Ishikawa (cell line): ENCODE data around the gene REXO1.

Experiments
- CEBPB ChIP-seq: IDR thresholded peaks from 2 replicates; pipeline ENCODE4 v1.6.1; 2012
- CREB1 ChIP-seq: IDR thresholded peaks from 2 replicates; pipeline ENCODE4 v1.6.1; 2012; ENCODE audit warnings: low read depth
- EGR1 ChIP-seq: IDR thresholded peaks from 2 replicates; pipeline ENCODE4 v1.6.1; 2012
- EP300 ChIP-seq: IDR thresholded peaks from 2 replicates; pipeline ENCODE4 v1.6.1; 2012; ENCODE audit warnings: borderline replicate concordance
- FOXM1 ChIP-seq: IDR thresholded peaks from 2 replicates; pipeline ENCODE4 v1.6.1; 2012; ENCODE audit warnings: low read depth, borderline replicate concordance
- NFIC ChIP-seq: IDR thresholded peaks from 2 replicates; pipeline ENCODE4 v1.6.1; 2012
- RAD21 ChIP-seq: IDR thresholded peaks from 2 replicates; pipeline ENCODE4 v1.6.1; 2012; ENCODE audit warnings: low read depth
- TAF1 ChIP-seq: IDR thresholded peaks from 2 replicates; pipeline ENCODE4 v1.6.1; 2012; ENCODE audit warnings: low read depth, mild to moderate bottlenecking
- TCF12 ChIP-seq: IDR thresholded peaks from 2 replicates; pipeline ENCODE4 v1.6.1; 2012; ENCODE audit warnings: low read depth
- TEAD4 ChIP-seq: IDR thresholded peaks from 2 replicates; pipeline ENCODE4 v1.6.1; 2012
- YY1 ChIP-seq: IDR thresholded peaks from 2 replicates; pipeline ENCODE4 v1.6.1; 2012; ENCODE audit warnings: low read depth
- ZBTB7A ChIP-seq: IDR thresholded peaks from 2 replicates; pipeline ENCODE4 v1.6.1; 2012; ENCODE audit warnings: low read depth
- TF ChIP-seq, protein P1 (sequence below): IDR thresholded peaks from 2 replicates; pipeline ENCODE4 v1.6.1; 2012; ENCODE audit warnings: low read depth, mild to moderate bottlenecking
- TF ChIP-seq, protein P2 (sequence below): IDR thresholded peaks from 2 replicates; pipeline ENCODE4 v1.6.1; 2012
- TF ChIP-seq, protein P3 (sequence below): IDR thresholded peaks from 2 replicates; pipeline ENCODE4 v1.6.1; 2012

Gene REXO1

GRCh38 chr19:1817553-1818179, 30.6 kb downstream of the REXO1 start:
- TF ChIP-seq NFIC, result no peak
- TF ChIP-seq TCF12, result no peak
- TF ChIP-seq EGR1, result no peak
- no peak for TF ChIP-seq TEAD4
- no peak for TF ChIP-seq ZBTB7A
- TF ChIP-seq RAD21, result no peak
- TF ChIP-seq, protein P1, sequence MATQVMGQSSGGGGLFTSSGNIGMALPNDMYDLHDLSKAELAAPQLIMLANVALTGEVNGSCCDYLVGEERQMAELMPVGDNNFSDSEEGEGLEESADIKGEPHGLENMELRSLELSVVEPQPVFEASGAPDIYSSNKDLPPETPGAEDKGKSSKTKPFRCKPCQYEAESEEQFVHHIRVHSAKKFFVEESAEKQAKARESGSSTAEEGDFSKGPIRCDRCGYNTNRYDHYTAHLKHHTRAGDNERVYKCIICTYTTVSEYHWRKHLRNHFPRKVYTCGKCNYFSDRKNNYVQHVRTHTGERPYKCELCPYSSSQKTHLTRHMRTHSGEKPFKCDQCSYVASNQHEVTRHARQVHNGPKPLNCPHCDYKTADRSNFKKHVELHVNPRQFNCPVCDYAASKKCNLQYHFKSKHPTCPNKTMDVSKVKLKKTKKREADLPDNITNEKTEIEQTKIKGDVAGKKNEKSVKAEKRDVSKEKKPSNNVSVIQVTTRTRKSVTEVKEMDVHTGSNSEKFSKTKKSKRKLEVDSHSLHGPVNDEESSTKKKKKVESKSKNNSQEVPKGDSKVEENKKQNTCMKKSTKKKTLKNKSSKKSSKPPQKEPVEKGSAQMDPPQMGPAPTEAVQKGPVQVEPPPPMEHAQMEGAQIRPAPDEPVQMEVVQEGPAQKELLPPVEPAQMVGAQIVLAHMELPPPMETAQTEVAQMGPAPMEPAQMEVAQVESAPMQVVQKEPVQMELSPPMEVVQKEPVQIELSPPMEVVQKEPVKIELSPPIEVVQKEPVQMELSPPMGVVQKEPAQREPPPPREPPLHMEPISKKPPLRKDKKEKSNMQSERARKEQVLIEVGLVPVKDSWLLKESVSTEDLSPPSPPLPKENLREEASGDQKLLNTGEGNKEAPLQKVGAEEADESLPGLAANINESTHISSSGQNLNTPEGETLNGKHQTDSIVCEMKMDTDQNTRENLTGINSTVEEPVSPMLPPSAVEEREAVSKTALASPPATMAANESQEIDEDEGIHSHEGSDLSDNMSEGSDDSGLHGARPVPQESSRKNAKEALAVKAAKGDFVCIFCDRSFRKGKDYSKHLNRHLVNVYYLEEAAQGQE, result no peak
- TF ChIP-seq, protein P2, sequence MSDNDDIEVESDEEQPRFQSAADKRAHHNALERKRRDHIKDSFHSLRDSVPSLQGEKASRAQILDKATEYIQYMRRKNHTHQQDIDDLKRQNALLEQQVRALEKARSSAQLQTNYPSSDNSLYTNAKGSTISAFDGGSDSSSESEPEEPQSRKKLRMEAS, result no peak
- TF ChIP-seq FOXM1, result no peak
- TF ChIP-seq CREB1, result no peak
- TF ChIP-seq CEBPB, result no peak
- TF ChIP-seq YY1, result no peak
- TF ChIP-seq, protein P3, sequence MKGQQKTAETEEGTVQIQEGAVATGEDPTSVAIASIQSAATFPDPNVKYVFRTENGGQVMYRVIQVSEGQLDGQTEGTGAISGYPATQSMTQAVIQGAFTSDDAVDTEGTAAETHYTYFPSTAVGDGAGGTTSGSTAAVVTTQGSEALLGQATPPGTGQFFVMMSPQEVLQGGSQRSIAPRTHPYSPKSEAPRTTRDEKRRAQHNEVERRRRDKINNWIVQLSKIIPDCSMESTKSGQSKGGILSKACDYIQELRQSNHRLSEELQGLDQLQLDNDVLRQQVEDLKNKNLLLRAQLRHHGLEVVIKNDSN, result no peak
- TF ChIP-seq TAF1, result no peak
- no peak for TF ChIP-seq EP300

GRCh38 chr19:1816530-1817298, 31.6 kb downstream of the REXO1 start:
- TF ChIP-seq FOXM1, result no peak
- TF ChIP-seq YY1, result no peak
- TF ChIP-seq, protein P2, result no peak
- TF ChIP-seq RAD21, result no peak
- no peak for TF ChIP-seq NFIC
- TF ChIP-seq, protein P1, result no peak
- TF ChIP-seq, protein P3, result no peak
- TF ChIP-seq TCF12, result no peak
- no peak for TF ChIP-seq TAF1
- no peak for TF ChIP-seq EP300
- TF ChIP-seq EGR1, result no peak
- TF ChIP-seq TEAD4, result no peak
- no peak for TF ChIP-seq CREB1
- TF ChIP-seq CEBPB, result no peak
- TF ChIP-seq ZBTB7A, result no peak

GRCh38 chr19:1815605-1816529, 32.4 kb downstream of the REXO1 start:
- TF ChIP-seq CREB1 (no peak), EGR1 (no peak), EP300 (no peak), TEAD4 (no peak), RAD21 (no peak), YY1 (no peak)
- TF ChIP-seq, protein P1, result no peak
